Lower lobe of right lung (tissue), 2 donors: ENCODE results near the gene VRK2. TPM values are rescaled to one million over a fixed set of nuclear protein-coding genes. Genes with fewer than 3 reads are reported as not detected.
"Not testable (repeated sequence)": the region's sequence is repeated elsewhere in the genome, so short reads cannot be mapped to it uniquely, and the experiment has no call there.

Experiments used
- ATAC-seq, 2 donors: fragments of 200-7000 bp; cut with Tn5 transposase; one replicate each; pipeline ENCODE4 v1.9.1; 2020 to 2022; ENCODE audit warnings: mild to moderate bottlenecking in 2 of 2, moderate library complexity in 2 of 2
- DNase-seq: peaks from one replicate; pipeline ENCODE4 v3.0.0-alpha.2; 2020
- H3K27ac ChIP-seq: fragments of 200-600 bp; one replicate; pipeline ENCODE4 v1.8.0; 2022
- H3K27me3 ChIP-seq: fragments of 200-600 bp; one replicate; pipeline ENCODE4 v1.8.0; 2022; ENCODE audit warnings: low read depth
- H3K36me3 ChIP-seq: fragments of 200-600 bp; one replicate; pipeline ENCODE4 v1.8.0; 2022; ENCODE audit warnings: mild to moderate bottlenecking
- H3K4me1 ChIP-seq: fragments of 200-600 bp; one replicate; pipeline ENCODE4 v1.8.0; 2022
- H3K4me3 ChIP-seq: fragments of 200-600 bp; one replicate; pipeline ENCODE4 v1.8.0; 2022; ENCODE audit warnings: mild to moderate bottlenecking
- H3K9me3 ChIP-seq: fragments of 200-600 bp; one replicate; pipeline ENCODE4 v1.8.0; 2022
- CTCF ChIP-seq: fragments of 200-600 bp; IDR thresholded peaks from one replicate; pipeline ENCODE4 v1.8.0; 2022; ENCODE audit warnings: antibody characterized with exemption, mild to moderate bottlenecking
- intact Hi-C: fragments of 100-400 bp; cut with DNase I; formaldehyde crosslinking; loops from one replicate; pipeline ENCODE4 v1.11.0; 2022
- total RNA-seq: library from RNA; stranded (reverse); fragmentation: NEBNext Ultra II Directional; extraction: Animal tissue kit (Norgen Biotek cat#: 25700); gene quantifications from one replicate; pipeline ENCODE4 v1.2.1, GENCODE V29; 2021
- donor health status: DM: no; HTN: yes; CAD: no; lungs with severe emphysema.

The VRK2 gene
- total RNA-seq, 1 donor from 2014 or later, result 25.7 TPM

GRCh38 chr2:58109481-58109880 is 62.9 kb downstream of the VRK2 start:
- no peak for ATAC-seq
- no peak overlapping the region for H3K27ac ChIP-seq
- TF ChIP-seq CTCF, result no peak
- no peak overlapping the region for H3K4me3 ChIP-seq
- intact Hi-C loops, result no loop called here
- H3K4me1 ChIP-seq, result no peaks in the 10 kb centered on the region
- no peaks in the 10 kb centered on the region for H3K36me3 ChIP-seq
- H3K9me3 ChIP-seq, result no peaks in the 10 kb centered on the region
- no peaks in the 10 kb centered on the region for H3K27me3 ChIP-seq
- DNase-seq, result no peak

- DNase-seq, result no peak
Measured at GRCh38 chr2:58110765-58111164, 64.2 kb downstream of the VRK2 start.

GRCh38 chr2:58113563-58113962 is 67.0 kb downstream of the VRK2 start:
- DNase-seq, intact Hi-C loops, H3K4me1 ChIP-seq, H3K9me3 ChIP-seq, H3K27me3 ChIP-seq, H3K4me3 ChIP-seq, H3K36me3 ChIP-seq, ATAC-seq, H3K27ac ChIP-seq: not testable (repeated sequence)

More at GRCh38 chr2:58110765-58111164, 64.2 kb downstream of the VRK2 start:
- Histone ChIP-seq H3K27me3 (no peaks in the 10 kb centered on the region), H3K4me1 (no peaks in the 10 kb centered on the region), H3K4me3 (no peak overlapping the region), H3K36me3 (no peaks in the 10 kb centered on the region), H3K9me3 (no peaks in the 10 kb centered on the region), H3K27ac (no peak overlapping the region)
- TF ChIP-seq CTCF, result no peak
- intact Hi-C loops, result no loop called here
- ATAC-seq, result no peak

- no peaks in the 10 kb centered on the region for H3K9me3 ChIP-seq
- ATAC-seq (no peak), DNase-seq (no peak)
- H3K36me3 ChIP-seq, result peaks cover 15% of the 10 kb centered on the region
- no peak overlapping the region for H3K27ac ChIP-seq
- H3K4me1 ChIP-seq, result no peaks in the 10 kb centered on the region
- no peaks in the 10 kb centered on the region for H3K27me3 ChIP-seq
- no peak overlapping the region for H3K4me3 ChIP-seq
- intact Hi-C loops, result no loop called here
- TF ChIP-seq CTCF, result no peak
Measured at GRCh38 chr2:58120626-58121229, 74.1 kb downstream of the VRK2 start.

- Histone ChIP-seq H3K9me3 (no peaks in the 10 kb centered on the region), H3K27ac (no peak overlapping the region), H3K27me3 (no peaks in the 10 kb centered on the region), H3K4me3 (no peak overlapping the region), H3K4me1 (no peaks in the 10 kb centered on the region), H3K36me3 (peaks cover 15% of the 10 kb centered on the region)
- intact Hi-C loops, result no loop called here
- no peak for DNase-seq
- no peak for TF ChIP-seq CTCF
- ATAC-seq, result no peak
Measured at GRCh38 chr2:58122040-58122439, 75.4 kb downstream of the VRK2 start.

GRCh38 chr2:58122540-58122939 is 75.9 kb downstream of the VRK2 start:
- TF ChIP-seq CTCF, result no peak
- H3K27ac ChIP-seq, result no peak overlapping the region
- no peak for DNase-seq
- H3K27me3 ChIP-seq, result no peaks in the 10 kb centered on the region
- H3K4me3 ChIP-seq, result no peak overlapping the region
- intact Hi-C loops, result no loop called here
- ATAC-seq, result no peak
- H3K4me1 ChIP-seq, result no peaks in the 10 kb centered on the region
- peaks cover 15% of the 10 kb centered on the region for H3K36me3 ChIP-seq
- no peaks in the 10 kb centered on the region for H3K9me3 ChIP-seq
